ENCODE measurements around the gene BBS2.

DNA sequence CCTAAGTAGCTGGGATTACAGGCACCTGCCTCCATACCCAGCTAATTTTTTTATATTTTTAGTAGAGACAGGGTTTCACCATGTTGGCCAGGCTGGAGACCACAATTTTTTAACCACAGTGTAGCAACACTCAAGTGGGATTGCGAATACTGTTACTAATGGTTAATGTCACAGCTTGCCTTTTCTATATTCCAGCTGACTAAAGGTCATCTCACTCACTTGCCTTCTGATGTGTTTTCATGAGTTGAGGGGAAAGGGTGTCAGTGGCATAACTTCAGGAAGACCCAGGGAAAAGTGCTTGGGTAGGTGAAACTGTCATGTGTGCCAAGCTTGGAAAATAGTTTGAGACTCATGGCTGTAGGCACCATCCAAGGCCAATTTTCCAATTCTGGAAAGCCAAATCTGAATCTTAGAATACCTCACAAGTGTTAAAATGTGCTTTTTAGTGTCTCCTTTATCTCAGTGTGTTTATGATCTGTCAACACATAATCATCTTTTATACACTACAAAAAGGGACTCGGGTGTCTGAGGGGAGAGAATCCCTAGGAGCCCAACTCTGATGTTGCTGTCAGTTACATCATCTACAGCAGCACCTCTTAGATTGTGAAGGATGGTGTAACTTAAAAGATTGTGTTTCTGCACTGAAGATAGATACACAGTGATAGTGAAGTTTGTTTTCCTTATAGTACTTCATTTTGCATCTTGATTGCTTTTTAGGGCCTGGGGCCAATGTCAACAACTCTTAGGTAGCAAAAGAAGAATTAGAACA, 41.4 kb downstream of the BBS2 start:
- no peak for TF ChIP-seq POLR2A (IDR thresholded peaks at IDR 0.05)
- TF ChIP-seq, protein P1, sequence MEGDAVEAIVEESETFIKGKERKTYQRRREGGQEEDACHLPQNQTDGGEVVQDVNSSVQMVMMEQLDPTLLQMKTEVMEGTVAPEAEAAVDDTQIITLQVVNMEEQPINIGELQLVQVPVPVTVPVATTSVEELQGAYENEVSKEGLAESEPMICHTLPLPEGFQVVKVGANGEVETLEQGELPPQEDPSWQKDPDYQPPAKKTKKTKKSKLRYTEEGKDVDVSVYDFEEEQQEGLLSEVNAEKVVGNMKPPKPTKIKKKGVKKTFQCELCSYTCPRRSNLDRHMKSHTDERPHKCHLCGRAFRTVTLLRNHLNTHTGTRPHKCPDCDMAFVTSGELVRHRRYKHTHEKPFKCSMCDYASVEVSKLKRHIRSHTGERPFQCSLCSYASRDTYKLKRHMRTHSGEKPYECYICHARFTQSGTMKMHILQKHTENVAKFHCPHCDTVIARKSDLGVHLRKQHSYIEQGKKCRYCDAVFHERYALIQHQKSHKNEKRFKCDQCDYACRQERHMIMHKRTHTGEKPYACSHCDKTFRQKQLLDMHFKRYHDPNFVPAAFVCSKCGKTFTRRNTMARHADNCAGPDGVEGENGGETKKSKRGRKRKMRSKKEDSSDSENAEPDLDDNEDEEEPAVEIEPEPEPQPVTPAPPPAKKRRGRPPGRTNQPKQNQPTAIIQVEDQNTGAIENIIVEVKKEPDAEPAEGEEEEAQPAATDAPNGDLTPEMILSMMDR (IDR thresholded peaks at IDR 0.05), result no peak

Measured in uterus (tissue), 2 donors.